Hindlimb muscle (tissue), 1 donor: Measurements from ENCODE around the gene C1QL3. TPM values are rescaled to one million over a fixed set of nuclear protein-coding genes. Genes with fewer than 3 reads are reported as not detected.

ENCODE experiments used
- DNase-seq: peaks from one replicate; pipeline ENCODE4 v3.0.0-alpha.2; 2013
- polyA plus RNA-seq: library from polyadenylated mRNA; unstranded; fragments of 120-200 nt; gene quantifications from one replicate; pipeline ENCODE4 v1.2.1, GENCODE V29; 2013; ENCODE audit not compliant: insufficient read length

The C1QL3 gene
- polyA plus RNA-seq, 1 donor = not detected

DNA sequence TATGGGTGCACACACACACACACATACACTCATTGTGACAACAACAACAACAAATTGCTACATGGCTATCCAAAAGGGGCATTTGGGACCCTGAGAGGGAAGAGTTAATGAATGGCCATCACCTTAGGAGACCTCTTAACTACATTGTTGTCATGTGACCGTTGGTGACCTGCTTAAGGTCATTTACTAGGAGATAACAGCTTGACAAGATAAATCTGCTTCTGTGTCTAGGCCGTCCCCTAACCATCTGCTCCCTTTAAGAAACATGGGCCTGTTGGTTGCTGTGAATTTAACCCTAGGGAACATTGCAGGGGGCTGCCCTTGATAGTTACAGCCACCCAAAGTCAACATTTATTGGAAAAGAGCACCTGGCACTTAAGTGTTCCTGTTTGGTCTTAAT is 29.7 kb downstream of the C1QL3 start:
- DNase-seq = no peak

DNA sequence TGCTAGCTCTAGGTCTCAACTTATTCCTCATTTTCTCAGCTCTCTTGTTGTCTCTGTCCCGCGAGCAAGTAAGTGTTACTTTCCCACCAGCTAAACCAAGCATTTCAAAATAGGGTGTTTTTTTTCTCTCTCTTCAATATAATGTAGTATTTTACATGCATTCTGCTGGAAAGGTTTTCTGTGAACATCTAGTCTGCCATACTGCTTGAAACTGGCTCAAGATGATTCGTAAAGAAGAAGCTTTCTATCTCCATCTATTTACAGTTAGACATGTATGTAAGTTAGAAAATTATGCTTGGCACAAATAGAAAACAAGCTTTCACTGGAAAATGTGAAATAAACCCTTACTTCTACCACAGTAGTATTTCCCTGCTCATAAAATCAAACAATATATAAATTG is 31.2 kb downstream of the C1QL3 start:
- no peak for DNase-seq

DNA sequence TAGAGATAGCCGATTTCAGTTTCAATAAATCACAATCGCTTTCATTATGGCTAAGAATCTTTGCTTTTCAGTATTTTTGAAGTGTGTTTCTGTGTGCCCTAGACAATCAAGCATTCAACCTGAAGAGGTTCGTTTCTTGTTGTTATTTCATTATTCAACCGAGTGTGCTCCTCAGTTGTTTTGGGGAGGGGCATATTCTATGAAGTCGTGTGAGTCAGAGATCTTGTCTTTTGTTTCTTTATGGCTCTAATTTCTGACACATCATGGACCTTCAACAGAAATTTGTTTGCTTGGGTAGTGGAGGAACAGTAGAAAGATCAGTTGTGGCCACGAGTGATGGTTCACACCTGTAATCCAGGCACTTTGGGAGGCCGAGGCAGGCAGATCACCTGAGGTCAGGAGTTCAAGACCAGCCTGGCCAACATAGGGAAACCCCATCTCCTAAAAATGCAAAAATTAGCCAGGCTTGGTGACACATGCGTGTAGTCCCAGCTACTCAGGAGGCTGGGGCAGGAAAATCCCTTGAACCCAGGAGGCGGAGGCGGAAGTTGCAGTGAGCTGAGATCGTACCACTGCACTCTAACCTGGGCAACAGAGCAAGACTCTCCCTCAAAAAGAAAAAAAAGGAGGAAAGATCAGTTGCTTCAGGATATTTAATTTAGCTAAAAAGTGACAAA is 38.3 kb downstream of the C1QL3 start:
- no peak for DNase-seq

DNA sequence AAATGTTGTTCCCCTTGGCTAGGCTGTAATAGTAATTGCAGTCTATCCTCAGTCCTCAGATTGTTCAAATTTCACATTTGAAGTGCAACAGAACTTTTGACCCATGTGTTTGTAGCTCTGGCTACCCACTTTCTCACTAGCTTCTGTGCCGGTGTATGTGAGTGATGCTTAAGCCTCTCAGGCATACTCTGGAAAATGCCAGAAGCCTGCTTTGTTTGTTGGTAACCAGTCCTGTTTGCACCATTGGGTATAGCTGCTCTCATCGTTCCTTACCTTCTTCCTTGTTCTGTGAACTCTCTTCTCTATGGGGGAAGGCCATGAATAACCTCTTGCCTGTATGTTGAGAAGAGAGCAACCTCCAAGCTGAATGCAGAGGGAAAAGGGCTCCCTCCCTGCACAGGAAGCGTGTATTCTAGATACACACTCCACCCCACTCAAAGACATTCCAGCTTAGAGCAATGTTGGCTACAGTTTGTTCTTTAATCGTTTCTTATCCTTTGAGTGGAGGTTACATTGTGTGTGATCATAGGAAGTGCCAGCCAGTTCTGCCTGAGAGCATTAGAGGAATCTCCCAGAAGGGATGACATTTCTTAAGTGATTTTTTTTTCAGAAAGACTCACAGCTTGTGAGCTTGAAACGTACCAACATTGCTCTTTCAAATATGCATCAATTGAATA is 40.5 kb downstream of the C1QL3 start:
- no peak for DNase-seq

DNA sequence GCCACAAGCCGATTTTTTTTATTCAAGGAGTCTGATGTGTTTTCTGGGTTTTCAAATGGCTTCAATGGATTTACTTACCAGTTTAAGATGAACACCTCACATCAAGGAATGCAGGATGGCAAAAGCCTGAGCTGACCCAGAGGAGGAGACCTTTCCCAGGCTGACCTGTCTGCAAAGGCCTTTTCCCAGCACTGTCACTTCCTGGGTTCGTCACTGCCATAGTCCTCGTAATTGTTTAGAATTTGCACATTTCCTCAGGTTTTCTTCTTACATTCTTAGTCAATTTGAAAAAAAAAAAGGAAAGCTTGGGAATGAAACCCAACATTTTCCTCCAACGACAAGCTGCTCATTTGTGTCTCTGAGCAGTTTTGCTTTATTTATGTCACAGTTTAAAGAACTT is 42.9 kb downstream of the C1QL3 start:
- DNase-seq = no peak

DNA sequence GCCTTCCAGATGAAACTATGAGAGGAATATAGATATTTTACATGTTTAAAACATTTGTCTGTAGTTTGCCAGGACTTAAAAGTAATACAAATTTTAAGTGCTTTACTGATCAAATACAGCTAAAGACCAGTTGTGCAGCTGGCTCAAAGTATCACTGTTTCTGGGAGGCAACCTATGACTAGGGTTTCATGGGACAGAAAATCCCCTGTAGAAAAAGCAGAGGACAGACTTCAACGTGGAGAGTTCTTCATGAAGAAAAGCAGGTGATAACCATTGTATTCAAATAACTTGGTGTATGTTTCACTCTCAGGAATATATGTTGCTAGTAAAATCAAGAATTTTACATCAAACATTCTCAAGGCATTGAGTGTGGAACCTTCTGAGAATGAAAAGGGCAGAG is 43.9 kb downstream of the C1QL3 start:
- no peak for DNase-seq

DNA sequence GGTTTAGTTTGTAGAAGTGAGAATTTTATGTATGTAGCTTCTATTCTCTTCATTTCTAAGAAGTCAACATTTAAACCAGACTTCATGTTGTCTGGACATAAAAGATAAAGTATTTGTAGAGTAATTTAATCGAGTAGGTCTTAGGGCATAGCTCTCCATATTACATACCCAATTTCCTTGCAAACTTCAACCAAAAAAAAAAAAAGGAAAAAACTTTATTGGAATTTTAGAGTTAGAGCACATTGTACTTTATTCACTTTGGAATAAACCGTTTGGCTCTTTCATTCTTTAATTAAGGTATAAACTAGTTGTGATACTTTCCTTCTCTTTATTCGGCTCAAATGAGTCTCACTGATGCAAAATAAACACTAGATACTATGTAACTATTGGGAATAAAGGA is 48.9 kb downstream of the C1QL3 start:
- no peak for DNase-seq

DNA sequence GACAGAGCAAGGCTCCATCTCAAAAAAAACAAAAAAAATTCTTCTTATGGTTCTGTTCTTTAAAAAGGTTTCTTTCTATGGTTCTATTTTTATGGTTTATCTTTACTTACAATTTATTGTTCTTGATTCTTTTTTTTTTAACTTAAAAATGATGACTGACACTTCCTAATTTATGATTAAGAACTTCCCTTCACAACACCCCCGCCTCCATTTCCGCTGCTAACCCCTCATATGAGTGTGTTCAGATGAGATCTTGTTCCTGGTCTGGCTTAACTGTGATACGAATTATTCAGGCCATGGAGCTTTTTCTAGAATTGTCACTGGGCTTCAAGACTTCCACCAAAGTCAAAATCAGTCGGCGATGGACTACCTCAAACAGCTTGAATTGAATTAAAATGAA is 50.9 kb downstream of the C1QL3 start:
- DNase-seq = no peak

DNA sequence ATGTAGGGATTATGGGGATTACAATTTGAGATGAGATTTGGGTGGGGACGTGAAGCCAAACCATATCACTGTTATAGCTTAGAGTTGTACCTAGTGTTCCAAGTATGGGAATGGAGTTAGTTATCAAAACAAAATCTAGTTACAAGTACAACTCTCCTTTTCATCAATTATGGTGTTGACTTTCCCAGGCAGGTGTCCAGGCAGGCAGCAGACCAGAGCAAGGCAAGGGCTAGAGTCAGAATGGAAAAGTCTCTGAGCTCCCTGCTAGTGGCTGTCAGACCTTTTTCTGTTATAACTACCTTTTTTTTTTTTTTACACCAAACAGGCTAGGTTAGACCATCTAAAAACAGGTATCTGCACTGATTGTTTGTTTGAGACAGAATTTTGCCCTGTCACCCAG is 55.7 kb downstream of the C1QL3 start:
- DNase-seq = no peak

Other genes with a start within 250 kb of the C1QL3 start
- gene PTER, start 84.9 kb downstream of the C1QL3 start, polyA plus RNA-seq = 7.1 TPM